IMR-90 (cell line): Measurements from ENCODE around the gene RMC1.

Source experiments
- BHLHE40 ChIP-seq: fragments of 150-350 bp; IDR thresholded peaks from 2 replicates; pipeline ENCODE4 v1.6.1; 2016; ENCODE audit warnings: mild to moderate bottlenecking, low read depth, low read length
- FOS ChIP-seq: fragments of 150-350 bp; IDR thresholded peaks from 2 replicates; pipeline ENCODE4 v1.6.1; 2016; ENCODE audit warnings: low read depth, low read length
- MAFK ChIP-seq: IDR thresholded peaks from 2 replicates; pipeline ENCODE4 v1.6.1; 2012; ENCODE audit warnings: low read depth, low read length, improper control_type of control experiment
- MAZ ChIP-seq: IDR thresholded peaks from 2 replicates; pipeline ENCODE4 v1.6.1; 2012; ENCODE audit warnings: low read depth, mild to moderate bottlenecking, low read length, improper control_type of control experiment, moderate library complexity, borderline replicate concordance
- NFE2L2 ChIP-seq: fragments of 150-350 bp; IDR thresholded peaks from 2 replicates; pipeline ENCODE4 v1.6.1; 2016; ENCODE audit warnings: low read depth, mild to moderate bottlenecking, low read length
- POLR2A ChIP-seq: IDR thresholded peaks from 2 replicates; pipeline ENCODE4 v1.6.1; 2012; ENCODE audit warnings: mild to moderate bottlenecking, low read depth, low read length
- RAD21 ChIP-seq: IDR thresholded peaks from 2 replicates; pipeline ENCODE4 v1.6.1; 2012; ENCODE audit warnings: low read length, improper control_type of control experiment
- RCOR1 ChIP-seq: IDR thresholded peaks from 2 replicates; pipeline ENCODE4 v1.6.1; 2012; ENCODE audit warnings: mild to moderate bottlenecking, low read length, improper control_type of control experiment; ENCODE audit not compliant: insufficient replicate concordance
- SMC3 ChIP-seq: fragments of 150-350 bp; IDR thresholded peaks from 2 replicates; pipeline ENCODE4 v1.6.1; 2016; ENCODE audit warnings: low read depth, mild to moderate bottlenecking, antibody characterized with exemption, low read length, moderate library complexity
- TF ChIP-seq, protein P1 (sequence below): fragments of 150-350 bp; IDR thresholded peaks from 2 replicates; pipeline ENCODE4 v1.6.1; 2017; ENCODE audit warnings: mild to moderate bottlenecking, antibody characterized with exemption, low read length, low read depth
- TF ChIP-seq, protein P2 (sequence below): conservative IDR thresholded peaks from 2 replicates; pipeline ENCODE4 v1.5.1; 2012; ENCODE audit warnings: mild to moderate bottlenecking, low read depth, low read length, improper control_type of control experiment

DNA sequence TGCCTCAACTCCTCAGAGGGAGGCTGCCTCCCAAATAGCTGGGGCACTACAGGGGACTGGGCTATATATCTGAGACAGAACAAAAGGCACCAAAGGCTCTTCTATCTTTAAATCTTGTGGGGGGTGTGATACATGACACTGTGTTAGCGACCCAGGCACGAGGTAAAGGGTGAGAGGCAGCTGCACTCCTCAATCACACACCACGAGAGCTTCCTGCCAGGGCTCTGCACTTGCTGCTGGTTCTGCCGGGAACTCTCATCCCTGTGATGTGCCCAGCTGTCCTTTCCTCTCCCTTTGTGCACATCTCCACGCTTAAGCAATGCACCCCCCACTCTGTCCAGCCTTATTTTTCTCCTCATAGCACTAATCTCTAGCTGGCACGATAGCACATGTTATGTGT lies 50.6 kb downstream of the RMC1 start:
- TF ChIP-seq POLR2A (no peak), MAFK (no peak), RAD21 (no peak), RCOR1 (no peak), MAZ (no peak), NFE2L2 (no peak), FOS (no peak), SMC3 (no peak), BHLHE40 (no peak)
- TF ChIP-seq, protein P1, sequence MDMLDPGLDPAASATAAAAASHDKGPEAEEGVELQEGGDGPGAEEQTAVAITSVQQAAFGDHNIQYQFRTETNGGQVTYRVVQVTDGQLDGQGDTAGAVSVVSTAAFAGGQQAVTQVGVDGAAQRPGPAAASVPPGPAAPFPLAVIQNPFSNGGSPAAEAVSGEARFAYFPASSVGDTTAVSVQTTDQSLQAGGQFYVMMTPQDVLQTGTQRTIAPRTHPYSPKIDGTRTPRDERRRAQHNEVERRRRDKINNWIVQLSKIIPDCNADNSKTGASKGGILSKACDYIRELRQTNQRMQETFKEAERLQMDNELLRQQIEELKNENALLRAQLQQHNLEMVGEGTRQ = no peak
- TF ChIP-seq, protein P2, sequence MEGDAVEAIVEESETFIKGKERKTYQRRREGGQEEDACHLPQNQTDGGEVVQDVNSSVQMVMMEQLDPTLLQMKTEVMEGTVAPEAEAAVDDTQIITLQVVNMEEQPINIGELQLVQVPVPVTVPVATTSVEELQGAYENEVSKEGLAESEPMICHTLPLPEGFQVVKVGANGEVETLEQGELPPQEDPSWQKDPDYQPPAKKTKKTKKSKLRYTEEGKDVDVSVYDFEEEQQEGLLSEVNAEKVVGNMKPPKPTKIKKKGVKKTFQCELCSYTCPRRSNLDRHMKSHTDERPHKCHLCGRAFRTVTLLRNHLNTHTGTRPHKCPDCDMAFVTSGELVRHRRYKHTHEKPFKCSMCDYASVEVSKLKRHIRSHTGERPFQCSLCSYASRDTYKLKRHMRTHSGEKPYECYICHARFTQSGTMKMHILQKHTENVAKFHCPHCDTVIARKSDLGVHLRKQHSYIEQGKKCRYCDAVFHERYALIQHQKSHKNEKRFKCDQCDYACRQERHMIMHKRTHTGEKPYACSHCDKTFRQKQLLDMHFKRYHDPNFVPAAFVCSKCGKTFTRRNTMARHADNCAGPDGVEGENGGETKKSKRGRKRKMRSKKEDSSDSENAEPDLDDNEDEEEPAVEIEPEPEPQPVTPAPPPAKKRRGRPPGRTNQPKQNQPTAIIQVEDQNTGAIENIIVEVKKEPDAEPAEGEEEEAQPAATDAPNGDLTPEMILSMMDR = no peak
